ENCODE measurements around the gene UNC50. TPM values are rescaled to one million over a fixed set of nuclear protein-coding genes. Genes with fewer than 3 reads are reported as not detected.

UNC50 gene
- total RNA-seq, 1 donor from 2014 or later, result 44.8 TPM

DNA sequence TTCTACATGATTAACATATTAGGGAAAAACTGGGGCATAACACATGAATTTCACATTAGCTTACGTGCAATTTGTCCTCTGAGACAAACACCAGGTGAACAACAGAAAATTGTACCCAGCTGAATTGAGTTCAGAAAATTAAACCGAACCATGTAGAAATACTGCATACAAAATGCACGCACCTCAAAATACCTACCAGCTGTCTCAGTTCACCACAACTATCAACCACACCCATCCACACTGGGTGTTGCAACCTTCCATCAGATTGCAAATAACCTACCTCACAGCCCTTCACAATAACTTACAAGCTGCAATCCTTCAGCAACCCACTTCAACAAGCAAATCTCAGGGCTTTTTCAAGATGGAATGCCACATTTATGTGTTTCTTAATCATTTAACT, 55.9 kb downstream of the UNC50 start:
- no peak for DNase-seq (ENCODE audit: low spot score)

DNA sequence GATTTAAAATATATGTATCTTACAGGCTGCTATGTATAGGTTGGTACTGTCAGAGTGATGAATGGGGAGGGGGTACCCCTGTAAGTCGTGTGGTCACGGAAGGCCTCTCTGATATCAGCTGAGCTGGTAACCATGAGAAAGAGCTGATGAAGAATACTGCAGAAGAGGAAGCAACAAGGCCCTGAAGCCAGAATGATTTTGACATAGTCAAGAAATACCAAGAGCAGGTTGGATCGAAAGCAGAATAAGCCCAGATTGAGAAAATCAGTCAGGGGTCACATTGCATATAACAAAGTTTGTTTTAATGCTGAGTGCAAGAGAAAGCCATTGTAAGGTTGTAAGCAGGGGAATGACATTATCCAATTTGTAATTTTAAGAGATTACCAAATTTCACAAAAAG, 57.3 kb downstream of the UNC50 start:
- no peak for DNase-seq (ENCODE audit: low spot score)

Other genes with a start within 250 kb of the UNC50 start
- gene INPP4A, start 163.7 kb upstream of the UNC50 start, total RNA-seq, result 32.7 TPM
- 37.2 TPM for gene COA5, start 77 bp upstream of the UNC50 start, total RNA-seq
- 34.4 TPM for gene MGAT4A, start 122.5 kb downstream of the UNC50 start, total RNA-seq